GM19023 (cell line): ENCODE measurements around the gene TRPM3.

ENCODE experiments used
- ATAC-seq: cut with Tn5 transposase; IDR thresholded peaks from one replicate; pipeline ENCODE4 v1.9.1; 2021; ENCODE audit warnings: mild to moderate bottlenecking, moderate library complexity; ENCODE audit not compliant: unreplicated experiment

TRPM3 gene

GRCh38 chr9:70901013-70901412, 220.4 kb downstream of the TRPM3 start:
- ATAC-seq = no peak

DNA sequence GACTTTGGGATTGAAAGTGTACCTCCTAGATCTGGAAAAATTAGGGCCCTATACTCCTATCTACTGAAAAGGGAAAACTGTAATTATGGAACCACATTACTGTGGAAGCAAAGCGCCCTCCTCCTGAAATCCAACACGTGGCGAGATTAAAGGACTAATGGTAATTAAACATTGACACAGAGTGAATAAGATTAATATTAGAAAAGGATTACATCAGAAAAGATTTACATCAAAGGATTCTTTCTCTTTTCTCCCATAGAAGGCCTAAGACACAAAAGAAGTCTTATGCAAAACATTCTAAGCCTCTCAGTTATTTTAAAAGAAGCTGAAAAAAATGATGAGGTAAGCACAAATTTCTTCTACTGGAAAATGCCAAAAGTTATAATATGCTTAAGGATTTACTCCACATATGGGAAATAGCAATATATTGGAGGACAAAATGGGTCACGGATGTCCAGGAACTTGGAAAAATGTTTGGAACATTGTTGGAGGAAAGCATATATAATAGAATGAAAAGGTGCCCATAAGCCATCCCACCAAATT, 227.8 kb downstream of the TRPM3 start:
- ATAC-seq = no peak

DNA sequence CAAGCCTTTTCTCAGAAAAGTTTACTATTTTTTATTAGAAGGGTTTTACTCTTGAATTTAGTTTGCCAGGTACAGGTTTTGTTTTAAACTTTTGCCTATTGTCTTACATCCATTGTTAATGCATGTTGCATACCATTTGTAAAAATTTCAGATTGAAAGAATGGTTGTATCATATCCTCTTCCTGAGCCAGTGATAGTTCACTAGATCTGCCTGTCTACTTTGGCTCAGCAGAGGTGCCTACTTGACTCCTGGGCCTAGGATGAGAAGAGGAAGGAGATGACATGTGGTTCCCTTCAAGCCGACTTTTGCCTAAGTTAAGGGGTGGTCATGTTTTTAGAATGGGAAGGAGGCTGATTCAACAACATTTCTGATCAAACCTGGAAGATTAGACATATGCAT, 232.9 kb downstream of the TRPM3 start:
- no peak for ATAC-seq

DNA sequence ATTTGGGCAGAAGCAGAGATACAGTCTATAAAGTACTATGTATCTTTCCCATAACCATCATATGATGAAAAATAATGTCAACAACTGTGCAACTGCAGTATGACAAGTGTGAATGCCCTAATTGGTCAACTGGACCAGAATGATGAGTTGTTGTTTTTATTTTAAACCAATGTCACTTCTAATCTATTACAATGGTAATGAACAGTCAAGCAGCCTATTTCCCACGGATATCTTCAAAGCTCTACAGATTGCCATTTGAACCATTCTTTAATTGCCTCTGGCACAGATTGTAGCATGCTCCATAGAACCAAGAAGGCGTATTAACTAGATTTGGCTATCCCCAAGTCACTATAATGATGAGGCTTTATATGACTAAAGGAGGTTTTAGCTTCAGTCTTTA, 233.6 kb downstream of the TRPM3 start:
- no peak for ATAC-seq

DNA sequence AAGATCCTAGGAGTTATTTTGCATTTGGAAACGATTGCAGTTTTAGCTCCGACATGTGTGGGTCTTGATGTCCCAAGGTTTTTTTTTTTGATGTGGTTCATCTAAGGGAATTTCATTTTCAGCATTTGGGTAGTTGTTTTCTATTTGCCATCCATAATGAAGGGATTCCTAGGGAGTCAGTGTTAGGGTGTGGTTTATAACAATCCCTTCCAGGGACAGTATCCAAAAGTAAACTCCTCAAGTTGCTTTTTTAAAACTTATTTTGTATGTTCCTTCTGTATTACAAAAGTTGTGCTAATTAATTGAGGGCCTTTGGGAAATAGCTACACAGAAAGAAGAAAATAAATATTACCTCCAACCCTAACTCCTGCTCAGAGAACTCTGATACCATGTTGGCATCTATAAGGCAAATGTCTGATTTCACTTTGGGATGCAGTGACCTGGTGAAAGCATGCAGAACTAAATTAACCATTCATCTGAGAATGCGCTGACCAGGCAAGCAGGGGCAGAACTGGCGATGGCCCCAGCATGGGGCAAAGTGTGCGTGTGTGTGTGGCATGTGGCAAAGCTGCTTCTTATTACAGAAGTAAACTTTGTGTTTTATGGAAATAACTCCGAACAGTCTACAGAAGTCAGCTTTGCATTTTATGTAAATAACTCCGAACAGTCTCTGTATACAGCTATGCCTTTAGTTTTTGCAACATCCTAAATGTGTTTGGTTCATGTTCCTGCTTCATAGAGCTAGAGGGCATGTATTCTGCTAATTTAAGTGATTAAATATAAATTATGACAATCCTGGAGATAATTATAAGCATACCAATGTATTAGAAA, 237.2 kb downstream of the TRPM3 start:
- ATAC-seq = no peak

DNA sequence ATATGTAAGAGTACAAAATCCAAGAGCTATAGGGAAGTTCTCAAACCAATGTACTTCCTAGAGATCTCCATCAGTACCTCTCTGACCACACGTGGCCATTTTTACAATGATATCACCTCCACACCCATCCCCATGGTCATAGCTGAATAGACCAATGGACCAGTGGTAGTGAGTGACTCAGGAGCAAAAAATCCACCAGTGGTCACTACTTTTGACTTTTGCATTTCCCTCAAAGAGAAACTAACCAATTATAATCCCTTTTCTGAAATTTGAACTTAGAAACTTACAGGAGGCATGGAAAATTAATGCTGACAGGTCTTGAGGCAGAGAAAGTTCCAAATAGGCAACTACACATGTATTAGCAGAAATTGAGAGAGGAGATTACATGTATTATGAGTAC, 238.4 kb downstream of the TRPM3 start:
- no peak for ATAC-seq

- ATAC-seq = no peak
Measured at GRCh38 chr9:70881333-70881732, 240.1 kb downstream of the TRPM3 start.

- ATAC-seq = no peak
Measured at GRCh38 chr9:70880535-70880934, 240.9 kb downstream of the TRPM3 start.

DNA sequence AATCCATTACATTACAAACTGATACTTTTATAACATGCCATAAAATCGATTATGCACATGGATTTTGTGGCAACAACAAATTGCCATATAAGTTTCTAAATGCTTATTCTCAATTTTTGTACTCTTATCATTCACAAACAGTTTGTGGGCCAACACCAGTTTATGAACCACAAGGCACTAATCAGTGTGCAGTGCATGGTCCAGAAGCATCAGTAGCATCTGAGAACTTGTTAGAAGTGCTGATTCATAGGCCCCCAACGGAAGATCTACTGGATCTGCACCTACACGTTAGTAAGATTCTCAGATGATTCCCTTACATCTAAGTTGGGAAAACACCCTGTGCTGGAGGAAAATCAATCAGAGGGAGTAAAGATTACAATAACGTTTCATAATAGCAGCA, 242.8 kb downstream of the TRPM3 start:
- ATAC-seq = no peak

GRCh38 chr9:70874451-70874850, 247.0 kb downstream of the TRPM3 start:
- no peak for ATAC-seq

DNA sequence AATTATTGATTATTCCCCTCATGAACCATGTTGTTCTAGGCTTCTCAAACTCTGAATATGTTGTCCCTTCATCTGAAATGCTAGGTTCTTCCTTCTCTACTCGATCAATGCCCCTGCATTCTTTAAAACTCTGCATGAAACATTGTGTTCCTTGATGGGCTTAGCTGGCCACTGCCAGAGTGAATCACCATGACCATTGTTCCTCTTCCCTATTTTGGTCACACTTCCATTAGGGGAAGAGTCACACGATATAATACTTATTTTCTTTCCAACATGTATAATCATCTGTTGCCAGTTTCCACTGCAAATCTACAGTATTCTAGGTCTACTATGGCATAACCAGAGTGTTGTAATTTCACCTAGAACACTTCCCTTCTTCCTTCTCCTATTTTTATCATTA, 247.9 kb downstream of the TRPM3 start:
- no peak for ATAC-seq

DNA sequence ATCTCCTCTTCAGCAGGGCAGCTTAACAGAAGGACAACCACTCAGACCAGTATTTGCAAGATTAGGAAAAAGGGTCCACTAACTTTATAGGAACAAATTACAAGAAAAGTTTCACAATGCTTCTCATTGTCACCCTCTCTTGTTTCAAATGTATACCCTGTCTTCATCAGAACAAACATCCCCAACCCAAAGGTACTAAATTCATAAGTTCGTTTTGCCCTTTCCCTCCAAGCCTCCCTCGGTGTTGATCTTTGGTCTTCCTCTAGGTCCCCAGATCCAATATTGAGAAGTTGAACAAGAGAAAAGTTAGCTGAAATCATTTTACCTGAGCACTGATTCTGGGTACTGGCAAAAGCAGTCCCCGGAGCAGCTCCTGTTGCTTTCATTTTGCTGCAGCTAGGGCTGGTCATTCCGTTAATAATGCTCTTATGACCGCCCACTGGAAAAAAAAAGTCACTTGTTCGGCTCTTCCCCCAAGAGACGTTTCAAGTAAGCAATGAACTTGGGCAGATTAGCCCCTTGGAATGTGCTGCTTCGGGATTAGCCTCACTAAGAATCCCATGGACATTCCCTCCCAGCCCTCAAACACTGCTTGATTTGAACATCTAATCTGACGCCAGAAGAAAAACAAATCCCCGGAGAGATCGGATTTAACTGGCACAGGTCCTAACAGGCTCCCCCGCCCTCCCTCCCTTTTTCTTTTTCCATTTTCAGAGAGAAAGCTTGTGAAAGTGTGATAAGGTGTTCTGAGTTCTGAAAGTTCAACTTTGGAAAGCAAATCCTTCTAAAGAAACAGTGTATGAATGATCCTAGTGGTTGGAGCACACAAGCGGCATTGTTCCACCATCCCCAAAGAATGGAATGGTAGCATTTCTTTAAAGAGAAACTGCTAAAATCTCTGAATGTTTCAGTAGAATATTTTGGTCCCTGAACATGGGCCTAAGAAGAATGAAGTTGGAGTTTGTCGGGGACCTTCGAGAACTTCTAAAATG, 252.5 kb downstream of the TRPM3 start:
- ATAC-seq = no peak

DNA sequence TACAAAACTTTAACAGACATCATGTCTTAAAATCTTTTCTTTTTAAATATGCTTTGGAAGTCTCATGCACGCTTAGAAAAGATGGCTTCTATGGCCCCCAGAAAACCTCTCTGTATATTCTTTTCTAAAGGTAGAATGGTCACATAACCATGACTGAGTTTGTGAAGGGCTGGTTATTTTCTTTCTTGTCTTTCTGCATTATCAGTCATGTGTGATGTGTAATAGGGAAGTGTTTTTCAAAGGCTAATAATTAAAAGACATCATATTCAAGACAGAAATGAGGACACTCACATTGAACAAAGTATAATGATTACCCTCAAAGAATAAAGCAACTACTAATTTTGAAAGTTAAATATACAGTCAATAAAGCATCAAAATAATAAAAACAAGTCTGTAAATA, 253.4 kb downstream of the TRPM3 start:
- ATAC-seq = no peak

- no peak for ATAC-seq
Measured at GRCh38 chr9:70865471-70865870, 255.9 kb downstream of the TRPM3 start.

DNA sequence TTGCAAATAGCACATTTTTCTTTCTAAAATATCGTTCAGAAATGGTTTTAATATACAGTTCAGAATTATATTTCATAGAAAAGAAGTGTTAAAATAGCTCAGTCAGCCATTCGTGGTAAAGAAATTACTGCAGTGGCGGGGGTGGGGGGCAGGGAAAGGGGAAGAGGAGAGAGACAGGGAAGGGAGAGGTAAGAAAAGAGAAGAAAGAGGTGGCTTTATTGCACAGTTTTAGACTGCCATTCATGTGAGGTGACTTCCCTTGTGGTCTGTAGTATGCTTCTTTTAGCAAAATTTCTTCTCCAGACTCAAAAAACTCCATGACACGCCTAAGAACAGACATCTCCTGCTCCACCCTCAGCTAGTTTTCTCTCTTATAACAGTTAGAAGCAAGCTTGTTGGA, 259.6 kb downstream of the TRPM3 start:
- ATAC-seq = no peak

GRCh38 chr9:70861376-70861775, 260.0 kb downstream of the TRPM3 start:
- ATAC-seq = no peak

- no peak for ATAC-seq
Measured at GRCh38 chr9:70859694-70860093, 261.7 kb downstream of the TRPM3 start.

GRCh38 chr9:70856411-70856810, 265.0 kb downstream of the TRPM3 start:
- no peak for ATAC-seq

DNA sequence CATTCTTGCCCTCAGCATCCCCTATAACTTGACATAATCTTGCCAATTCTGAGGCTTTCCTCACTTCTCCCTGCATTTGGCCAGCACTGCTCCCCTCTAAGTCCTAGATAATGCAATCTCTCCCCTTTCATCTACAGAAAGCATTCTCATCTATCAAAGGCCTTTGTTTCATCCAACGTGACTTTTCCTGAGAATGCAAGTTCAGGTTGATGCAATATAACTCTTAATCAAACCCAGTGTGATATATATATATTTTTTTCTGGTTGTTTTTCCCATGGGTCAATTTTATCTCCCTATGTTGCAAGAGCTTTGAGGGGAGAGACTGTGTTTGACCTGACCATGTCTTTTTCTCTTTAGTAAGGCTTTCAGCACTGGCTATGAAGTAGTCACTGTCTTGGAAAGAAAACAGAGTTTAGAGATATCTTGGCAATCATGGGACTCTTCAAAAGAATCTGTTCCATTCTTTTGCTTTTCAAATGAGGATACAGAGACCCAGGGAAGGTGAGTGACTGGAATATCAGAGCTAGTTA, 268.6 kb downstream of the TRPM3 start:
- ATAC-seq = no peak

GRCh38 chr9:70840266-70840665, 281.2 kb downstream of the TRPM3 start:
- no peak for ATAC-seq

GRCh38 chr9:70835323-70835722, 286.1 kb downstream of the TRPM3 start:
- no peak for ATAC-seq
